Measurements from ENCODE around the gene RALB. TPM values are rescaled to one million over a fixed set of nuclear protein-coding genes. Genes with fewer than 3 reads are reported as not detected.
A peak's percentile ranks its signal among the peaks of the same experiment; 100 is the strongest.

Gene RALB
- total and polyA plus RNA-seq, 2 of the 8 experiments (the other 6 are each of a cell fraction or from before 2014, with no cell fraction given), result 12.0 to 16.6 TPM

DNA sequence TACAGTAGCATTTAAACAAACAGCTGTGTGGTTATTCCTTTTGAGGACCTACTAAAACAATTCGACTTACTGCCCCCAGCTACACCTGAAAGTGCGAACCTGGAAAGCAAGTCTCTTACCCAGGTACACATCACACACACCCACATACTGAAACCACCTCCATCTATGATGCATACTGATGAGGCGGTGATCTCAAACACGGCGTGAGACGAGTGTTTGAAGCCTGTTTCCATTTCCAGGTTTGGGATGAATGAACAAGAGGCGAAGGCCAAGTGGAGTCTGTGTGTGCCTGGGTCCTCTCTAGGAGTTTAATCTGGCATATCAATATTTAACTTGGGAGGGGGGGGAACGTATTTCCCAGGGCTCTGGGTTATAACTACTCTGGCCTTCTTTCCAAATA lies 31.0 kb upstream of the RALB start:
- peaks cover 3 to 5% of the 10 kb centered on the region in 2 experiments for H4K20me1 ChIP-seq (replicated peaks in 1 of 2; ENCODE audit: control insufficient read depth in 1 of 2, insufficient read depth in 2 of 2, low read length in 2 of 2)
- H3K23me2 ChIP-seq (ENCODE audit: low read depth, low read length), result peaks cover 3% of the 10 kb centered on the region; the same call in 1 of the 2 replicates
- H3K18ac ChIP-seq (ENCODE audit: extremely low read depth, low read length), result no peak overlapping the region
- peaks cover 0 to 2% of the 10 kb centered on the region in 2 experiments; a peak in 1 of 4 replicates for H3K79me2 ChIP-seq (ENCODE audit: control insufficient read depth in 1 of 2, insufficient read depth in 2 of 2, low read length in 2 of 2)
- 91% methylated on average over 8 of the region's 8 CpGs; no CpG with 5 or more reads in 1 of the 2 experiments for WGBS, 2 experiments (ENCODE audit: extremely low coverage in 1 of 2, insufficient coverage in 1 of 2, insufficient read length in 1 of 2, insufficient replicate concordance in 2 of 2, low coverage in 1 of 2, low lambda C conversion rate in 2 of 2, missing lambda C conversion rate in 1 of 2)
- H3K14ac ChIP-seq (ENCODE audit: insufficient read length), result no peak overlapping the region
- H3K23ac ChIP-seq (ENCODE audit: insufficient read length), result no peak overlapping the region
- H2AK5ac ChIP-seq (ENCODE audit: low read depth, low read length), result 0 out of 2 replicates have a peak overlapping the region, but pooled peaks have one; percentile 34
- H3K9me3 ChIP-seq (ENCODE audit: insufficient read depth in 2 of 2, low read depth in 1 of 2, low read length in 1 of 2), result peaks cover 7 to 9% of the 10 kb centered on the region in 2 experiments
- FAIRE-seq (no peak), DNase-seq (ENCODE audit: low read depth in 1 of 2, low spot score in 2 of 2) (no peak)
- H3K27me3 ChIP-seq (replicated peaks in 1 of 4; ENCODE audit: control insufficient read depth in 3 of 4, extremely low read depth in 1 of 4, insufficient read depth in 3 of 4, low read length in 3 of 4), result peaks cover 13 to 37% (median 29%) of the 10 kb centered on the region in 4 experiments
- no peak overlapping the region; a peak in 2 of 4 replicates for H3K4me2 ChIP-seq (ENCODE audit: insufficient read depth in 1 of 2, low read depth in 2 of 2, low read length in 2 of 2)
- no peak overlapping the region for H2BK5ac ChIP-seq (ENCODE audit: low read depth, low read length)
- no peak overlapping the region for H3K4ac ChIP-seq (replicated peaks; ENCODE audit: insufficient read length, low read depth, low read length)
- H4K8ac ChIP-seq (ENCODE audit: extremely low read depth, insufficient read depth, low read length), result no peak overlapping the region
- no peak overlapping the region for H3K9ac ChIP-seq (replicated peaks in 1 of 4; ENCODE audit: extremely low read depth in 1 of 4, low read depth in 3 of 4, low read length in 3 of 4)
- H3K36me3 ChIP-seq (ENCODE audit: control insufficient read depth in 2 of 4, insufficient read depth in 4 of 4, low read length in 3 of 4), result peaks cover 0 to 6% (median 0%) of the 10 kb centered on the region in 4 experiments; a peak in 3 of 8 replicates
- H4K5ac ChIP-seq (ENCODE audit: insufficient read length, low read depth, low read length), result no peak overlapping the region
- H3K79me1 ChIP-seq (ENCODE audit: low read depth, low read length), result no peaks in the 10 kb centered on the region
- H2BK120ac ChIP-seq (replicated peaks; ENCODE audit: low read depth, low read length), result no peak overlapping the region
- H3K4me3 ChIP-seq (ENCODE audit: extremely low read depth in 1 of 4, insufficient read depth in 2 of 4, low read depth in 3 of 4, low read length in 4 of 4), result no peak overlapping the region
- H2BK12ac ChIP-seq (ENCODE audit: low read depth, low read length), result no peak overlapping the region
- ChIA-PET CTCF (ENCODE audit: partially characterized antibody) (no interaction called here), POLR2A (ENCODE audit: partially characterized antibody) (no interaction called here)
- H3K27ac ChIP-seq (ENCODE audit: low read depth, low read length), result no peak overlapping the region
- H3K56ac ChIP-seq (replicated peaks; ENCODE audit: insufficient read length, low read depth, low read length), result no peak overlapping the region
- H4K91ac ChIP-seq (replicated peaks; ENCODE audit: insufficient read length, low read length), result no peak overlapping the region
- H2BK15ac ChIP-seq (ENCODE audit: low read length), result no peak overlapping the region
- no peak overlapping the region for H2BK20ac ChIP-seq (ENCODE audit: low read length)
- H3K4me1 ChIP-seq (replicated peaks in 1 of 4; ENCODE audit: control insufficient read depth in 3 of 4, insufficient read depth in 4 of 4, low read length in 3 of 4), result peaks cover 0 to 7% (median 6%) of the 10 kb centered on the region in 4 experiments; a peak in 5 of 7 replicates
- no peak overlapping the region for H2AFZ ChIP-seq (ENCODE audit: low read length)
- no peak for TF ChIP-seq JUN (IDR thresholded peaks at IDR 0.05; ENCODE audit: low read depth, low read length)
- no peak for TF ChIP-seq SP1 (IDR thresholded peaks at IDR 0.05; ENCODE audit: low read depth, low read length)
- no peak for TF ChIP-seq TCF12 (IDR thresholded peaks at IDR 0.05; ENCODE audit: low read depth, low read length)
- no peak for TF ChIP-seq PHF8 (conservative IDR thresholded peaks at IDR 0.05; ENCODE audit: low read depth, low read length)
- TF ChIP-seq, protein P1, sequence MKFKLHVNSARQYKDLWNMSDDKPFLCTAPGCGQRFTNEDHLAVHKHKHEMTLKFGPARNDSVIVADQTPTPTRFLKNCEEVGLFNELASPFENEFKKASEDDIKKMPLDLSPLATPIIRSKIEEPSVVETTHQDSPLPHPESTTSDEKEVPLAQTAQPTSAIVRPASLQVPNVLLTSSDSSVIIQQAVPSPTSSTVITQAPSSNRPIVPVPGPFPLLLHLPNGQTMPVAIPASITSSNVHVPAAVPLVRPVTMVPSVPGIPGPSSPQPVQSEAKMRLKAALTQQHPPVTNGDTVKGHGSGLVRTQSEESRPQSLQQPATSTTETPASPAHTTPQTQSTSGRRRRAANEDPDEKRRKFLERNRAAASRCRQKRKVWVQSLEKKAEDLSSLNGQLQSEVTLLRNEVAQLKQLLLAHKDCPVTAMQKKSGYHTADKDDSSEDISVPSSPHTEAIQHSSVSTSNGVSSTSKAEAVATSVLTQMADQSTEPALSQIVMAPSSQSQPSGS (IDR thresholded peaks at IDR 0.05; ENCODE audit: low read length), result no peak
- no peak for TF ChIP-seq ZNF274 (IDR thresholded peaks at IDR 0.05; ENCODE audit: borderline replicate concordance, extremely low read depth, low read length)
- TF ChIP-seq RFX5 (IDR thresholded peaks at IDR 0.05; ENCODE audit: borderline replicate concordance, low read depth, low read length), result no peak
- no peak for TF ChIP-seq POLR2A (IDR thresholded peaks at IDR 0.05; ENCODE audit: control extremely low read depth in 1 of 2, low read depth in 2 of 2, low read length in 2 of 2)
- TF ChIP-seq CTBP2 (IDR thresholded peaks at IDR 0.05; ENCODE audit: borderline replicate concordance, insufficient read depth, insufficient read length, low read length), result no peak
- no peak for TF ChIP-seq CBX5 (IDR thresholded peaks at IDR 0.05; ENCODE audit: low read depth, low read length)
- no peak for TF ChIP-seq KDM5A (IDR thresholded peaks at IDR 0.05; ENCODE audit: low read length)
- no peak for TF ChIP-seq TAF1 (IDR thresholded peaks at IDR 0.05; ENCODE audit: low read depth, low read length)
- TF ChIP-seq SIN3A (conservative IDR thresholded peaks at IDR 0.05 in 1 of 2, IDR thresholded peaks at IDR 0.05 in 1 of 2; ENCODE audit: low read depth in 1 of 2, low read length in 2 of 2), result no peak
